WTC11 (cell line): ENCODE data around the gene LTBP1.

ENCODE experiments used
- CREB1 ChIP-seq: sonication (generic); formaldehyde crosslinking; IDR thresholded peaks from 2 replicates; pipeline ENCODE4 v1.8.0; 2023; ENCODE audit warnings: mild to moderate bottlenecking, missing genetic modification reagents
- ZNF532 ChIP-seq: fragments of 250-450 bp; sonication (Bioruptor Pico); IDR thresholded peaks from 2 replicates; pipeline ENCODE4 v1.9.0; 2021; ENCODE audit warnings: mild to moderate bottlenecking, borderline replicate concordance
- TF ChIP-seq, protein P1 (sequence below): sonication (generic); formaldehyde crosslinking; IDR thresholded peaks from 2 replicates; pipeline ENCODE4 v1.8.1; 2022; ENCODE audit warnings: low read depth, mild to moderate bottlenecking, moderate library complexity, missing genetic modification reagents, borderline replicate concordance
- TF ChIP-seq, protein P2 (sequence below): fragments of 200-600 bp; IDR thresholded peaks from 2 replicates; pipeline ENCODE4 v1.8.0; 2022; ENCODE audit warnings: antibody characterized with exemption

DNA sequence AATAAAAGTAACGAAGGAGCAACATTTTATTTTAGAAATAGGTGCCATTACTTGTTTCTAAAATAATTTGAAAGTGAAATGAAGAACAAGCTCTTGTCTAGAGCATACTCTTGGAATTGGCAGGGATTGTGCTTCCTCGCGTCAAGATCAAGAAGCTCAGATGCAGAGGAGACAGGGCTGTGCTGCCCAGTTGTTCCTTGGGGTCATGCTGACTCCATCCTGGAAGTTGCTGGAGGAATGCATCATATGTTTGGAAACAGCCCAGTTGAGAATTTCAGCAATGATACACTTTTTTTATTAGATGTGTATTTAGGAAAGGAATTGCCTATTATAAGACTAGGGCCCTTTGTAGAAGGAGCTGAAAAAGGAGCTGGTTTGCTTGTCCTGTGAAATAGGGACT, 17.2 kb downstream of the LTBP1 start:
- TF ChIP-seq, protein P1, sequence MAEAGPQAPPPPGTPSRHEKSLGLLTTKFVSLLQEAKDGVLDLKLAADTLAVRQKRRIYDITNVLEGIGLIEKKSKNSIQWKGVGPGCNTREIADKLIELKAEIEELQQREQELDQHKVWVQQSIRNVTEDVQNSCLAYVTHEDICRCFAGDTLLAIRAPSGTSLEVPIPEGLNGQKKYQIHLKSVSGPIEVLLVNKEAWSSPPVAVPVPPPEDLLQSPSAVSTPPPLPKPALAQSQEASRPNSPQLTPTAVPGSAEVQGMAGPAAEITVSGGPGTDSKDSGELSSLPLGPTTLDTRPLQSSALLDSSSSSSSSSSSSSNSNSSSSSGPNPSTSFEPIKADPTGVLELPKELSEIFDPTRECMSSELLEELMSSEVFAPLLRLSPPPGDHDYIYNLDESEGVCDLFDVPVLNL (CRISPR knock-in tag): no peak
- TF ChIP-seq ZNF532 (CRISPR knock-in tag): no peak
- TF ChIP-seq, protein P2, sequence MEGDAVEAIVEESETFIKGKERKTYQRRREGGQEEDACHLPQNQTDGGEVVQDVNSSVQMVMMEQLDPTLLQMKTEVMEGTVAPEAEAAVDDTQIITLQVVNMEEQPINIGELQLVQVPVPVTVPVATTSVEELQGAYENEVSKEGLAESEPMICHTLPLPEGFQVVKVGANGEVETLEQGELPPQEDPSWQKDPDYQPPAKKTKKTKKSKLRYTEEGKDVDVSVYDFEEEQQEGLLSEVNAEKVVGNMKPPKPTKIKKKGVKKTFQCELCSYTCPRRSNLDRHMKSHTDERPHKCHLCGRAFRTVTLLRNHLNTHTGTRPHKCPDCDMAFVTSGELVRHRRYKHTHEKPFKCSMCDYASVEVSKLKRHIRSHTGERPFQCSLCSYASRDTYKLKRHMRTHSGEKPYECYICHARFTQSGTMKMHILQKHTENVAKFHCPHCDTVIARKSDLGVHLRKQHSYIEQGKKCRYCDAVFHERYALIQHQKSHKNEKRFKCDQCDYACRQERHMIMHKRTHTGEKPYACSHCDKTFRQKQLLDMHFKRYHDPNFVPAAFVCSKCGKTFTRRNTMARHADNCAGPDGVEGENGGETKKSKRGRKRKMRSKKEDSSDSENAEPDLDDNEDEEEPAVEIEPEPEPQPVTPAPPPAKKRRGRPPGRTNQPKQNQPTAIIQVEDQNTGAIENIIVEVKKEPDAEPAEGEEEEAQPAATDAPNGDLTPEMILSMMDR: no peak
- TF ChIP-seq CREB1 (CRISPR knock-in tag): no peak
